HG03064 (cell line): ENCODE measurements around the gene NARS2.
"Not testable (repeated sequence)": the region's sequence is repeated elsewhere in the genome, so short reads cannot be mapped to it uniquely, and the experiment has no call there.

Source experiments
- ATAC-seq: cut with Tn5 transposase; IDR thresholded peaks from one replicate; pipeline ENCODE4 v1.9.1; 2021; ENCODE audit warnings: low read depth; ENCODE audit not compliant: unreplicated experiment

Gene NARS2

GRCh38 chr11:78499971-78500370 is 74.7 kb downstream of the NARS2 start:
- no peak for ATAC-seq

- no peak for ATAC-seq
Measured at GRCh38 chr11:78497293-78497692, 77.4 kb downstream of the NARS2 start.

GRCh38 chr11:78493413-78493975 is 81.2 kb downstream of the NARS2 start:
- no peak for ATAC-seq

- no peak for ATAC-seq
Measured at GRCh38 chr11:78492973-78493372, 81.7 kb downstream of the NARS2 start.

- no peak for ATAC-seq
Measured at GRCh38 chr11:78489184-78489583, 85.5 kb downstream of the NARS2 start.

GRCh38 chr11:78478536-78478935 is 96.1 kb downstream of the NARS2 start:
- no peak for ATAC-seq

GRCh38 chr11:78476066-78476465 is 98.6 kb downstream of the NARS2 start:
- no peak for ATAC-seq

GRCh38 chr11:78474451-78474850 is 100.2 kb downstream of the NARS2 start:
- ATAC-seq: no peak

- no peak for ATAC-seq
Measured at GRCh38 chr11:78472905-78473304, 101.8 kb downstream of the NARS2 start.

- ATAC-seq: no peak
Measured at GRCh38 chr11:78472382-78472781, 102.3 kb downstream of the NARS2 start.

- ATAC-seq: no peak
Measured at GRCh38 chr11:78470861-78471442, 103.7 kb downstream of the NARS2 start.

GRCh38 chr11:78469896-78470295 is 104.8 kb downstream of the NARS2 start:
- ATAC-seq: no peak

- no peak for ATAC-seq
Measured at GRCh38 chr11:78467931-78468330, 106.7 kb downstream of the NARS2 start.

- no peak for ATAC-seq
Measured at GRCh38 chr11:78467370-78467769, 107.3 kb downstream of the NARS2 start.

- peak; percentile 99 for ATAC-seq
Measured at GRCh38 chr11:78465169-78465942, 109.3 kb downstream of the NARS2 start.

GRCh38 chr11:78464787-78465168 is 109.9 kb downstream of the NARS2 start:
- ATAC-seq: not testable (repeated sequence)

- ATAC-seq: no peak
Measured at GRCh38 chr11:78460471-78460870, 114.2 kb downstream of the NARS2 start.

GRCh38 chr11:78459738-78460137 is 114.9 kb downstream of the NARS2 start:
- ATAC-seq: no peak

- ATAC-seq: no peak
Measured at GRCh38 chr11:78457448-78457847, 117.2 kb downstream of the NARS2 start.

- no peak for ATAC-seq
Measured at GRCh38 chr11:78453140-78453935, 121.3 kb downstream of the NARS2 start.
